Tibial nerve (tissue), 4 donors: ENCODE data around the gene RERG.

ENCODE experiments used
- EP300 ChIP-seq, 2 donors: sonication (generic); formaldehyde crosslinking; IDR thresholded peaks; one replicate each; pipeline ENCODE4 v1.6.1; 2017; ENCODE audit warnings: antibody characterized with exemption in 2 of 2, mild to moderate bottlenecking in 1 of 2
- POLR2A ChIP-seq, 2 donors: fragments of 450-650 bp; IDR thresholded peaks; one replicate each; pipeline ENCODE4 v1.6.1; 2017; ENCODE audit warnings: antibody characterized with exemption in 2 of 2, mild to moderate bottlenecking in 2 of 2, moderate library complexity in 2 of 2
- TF ChIP-seq, protein P1 (sequence below), 5 experiments: fragments of 200-600 bp in 3 of 5; fragments of 450-650 bp in 2 of 5; sonication (generic) in 3 of 5; IDR thresholded peaks; one replicate each; pipeline ENCODE4 v1.5.1; 2016 to 2019; ENCODE audit warnings: antibody characterized with exemption in 5 of 5, mild to moderate bottlenecking in 3 of 5, moderate library complexity in 2 of 5

DNA sequence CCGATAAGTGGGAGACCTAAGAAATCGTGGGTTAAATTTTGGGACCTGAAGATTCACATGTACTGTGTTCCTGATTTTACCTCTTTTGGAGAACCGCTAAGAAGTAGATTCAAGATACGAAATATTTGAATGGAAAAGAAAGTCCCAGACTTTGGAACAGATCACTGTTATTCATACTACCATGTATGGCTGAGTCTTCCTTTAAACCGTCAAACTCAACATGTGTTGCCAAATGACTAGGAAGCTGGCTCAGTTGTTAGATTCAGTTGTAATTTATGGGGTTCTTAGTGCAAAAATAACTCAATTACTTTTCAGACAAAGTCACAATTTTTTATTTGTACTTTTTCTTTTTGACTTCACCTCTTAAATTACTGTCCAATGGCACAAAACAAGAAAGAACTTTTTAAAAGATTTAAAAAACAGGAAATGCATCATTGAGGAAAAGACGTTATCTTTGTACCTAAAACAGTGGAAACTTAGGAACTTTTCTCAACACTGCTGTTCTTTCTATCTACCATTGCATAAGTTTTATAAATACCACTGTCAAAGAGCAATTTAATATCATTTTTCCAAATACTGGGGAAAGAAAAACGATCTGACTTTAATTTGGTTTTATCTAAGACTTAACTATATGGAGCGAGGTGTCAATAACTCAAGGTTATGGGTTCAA is 15.7 kb downstream of the RERG start:
- TF ChIP-seq EP300 (IDR thresholded peaks at IDR 0.05): peak; percentile 36 to 60
- TF ChIP-seq, protein P1, sequence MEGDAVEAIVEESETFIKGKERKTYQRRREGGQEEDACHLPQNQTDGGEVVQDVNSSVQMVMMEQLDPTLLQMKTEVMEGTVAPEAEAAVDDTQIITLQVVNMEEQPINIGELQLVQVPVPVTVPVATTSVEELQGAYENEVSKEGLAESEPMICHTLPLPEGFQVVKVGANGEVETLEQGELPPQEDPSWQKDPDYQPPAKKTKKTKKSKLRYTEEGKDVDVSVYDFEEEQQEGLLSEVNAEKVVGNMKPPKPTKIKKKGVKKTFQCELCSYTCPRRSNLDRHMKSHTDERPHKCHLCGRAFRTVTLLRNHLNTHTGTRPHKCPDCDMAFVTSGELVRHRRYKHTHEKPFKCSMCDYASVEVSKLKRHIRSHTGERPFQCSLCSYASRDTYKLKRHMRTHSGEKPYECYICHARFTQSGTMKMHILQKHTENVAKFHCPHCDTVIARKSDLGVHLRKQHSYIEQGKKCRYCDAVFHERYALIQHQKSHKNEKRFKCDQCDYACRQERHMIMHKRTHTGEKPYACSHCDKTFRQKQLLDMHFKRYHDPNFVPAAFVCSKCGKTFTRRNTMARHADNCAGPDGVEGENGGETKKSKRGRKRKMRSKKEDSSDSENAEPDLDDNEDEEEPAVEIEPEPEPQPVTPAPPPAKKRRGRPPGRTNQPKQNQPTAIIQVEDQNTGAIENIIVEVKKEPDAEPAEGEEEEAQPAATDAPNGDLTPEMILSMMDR (IDR thresholded peaks at IDR 0.05): no peak
- TF ChIP-seq POLR2A (IDR thresholded peaks at IDR 0.05): no peak
